AG04450 (cell line): Measurements from ENCODE around the gene FAM219A. TPM values are rescaled to one million over a fixed set of nuclear protein-coding genes. Genes with fewer than 3 reads are reported as not detected.

ENCODE experiments used
- CTCF ChIA-PET: fragments of 300-600, 350-600 bp; formaldehyde crosslinking; extraction: SDS; loops from one replicate; lab custom pipeline; 2022; ENCODE audit warnings: antibody characterized with exemption, inconsistent platforms; lab: Charles Lee
- POLR2A ChIA-PET: fragments of 350-600 bp; formaldehyde crosslinking; extraction: SDS; loops from one replicate; lab custom pipeline; 2021; ENCODE audit warnings: antibody characterized with exemption, inconsistent platforms; lab: Yijun Ruan, JAX
- DNase-seq: peaks from one replicate; pipeline ENCODE4 v3.0.0-alpha.2; 2011; ENCODE audit warnings: low read depth, low spot score
- H3K27ac ChIP-seq: one replicate; pipeline ENCODE4 v1.5.1; 2012; ENCODE audit warnings: low read depth, low read length, control low read depth
- H3K27me3 ChIP-seq: one replicate; pipeline ENCODE4 v1.6.0; 2012; ENCODE audit warnings: low read length; ENCODE audit not compliant: control insufficient read depth, insufficient read depth
- H3K4me3 ChIP-seq: 2 replicates; pipeline ENCODE4 v1.5.1; 2011; ENCODE audit warnings: mild to moderate bottlenecking, low read depth, low read length, control low read depth
- H3K9me3 ChIP-seq: 2 replicates; pipeline ENCODE4 v1.5.1; 2012; ENCODE audit warnings: low read length; ENCODE audit not compliant: control insufficient read depth, insufficient read depth
- CTCF ChIP-seq: IDR thresholded peaks from 2 replicates; pipeline ENCODE4 v1.5.1; 2011; ENCODE audit warnings: low read depth, low read length, control low read depth, inconsistent platforms
- polyA plus RNA-seq: library from polyadenylated mRNA; depleted of rRNA; stranded (reverse); fragments of >200 nt; gene quantifications from 2 replicates; pipeline ENCODE4 v1.2.3, GENCODE V29; 2011

Gene FAM219A
- polyA plus RNA-seq, 1 experiment: 8.0 TPM

DNA sequence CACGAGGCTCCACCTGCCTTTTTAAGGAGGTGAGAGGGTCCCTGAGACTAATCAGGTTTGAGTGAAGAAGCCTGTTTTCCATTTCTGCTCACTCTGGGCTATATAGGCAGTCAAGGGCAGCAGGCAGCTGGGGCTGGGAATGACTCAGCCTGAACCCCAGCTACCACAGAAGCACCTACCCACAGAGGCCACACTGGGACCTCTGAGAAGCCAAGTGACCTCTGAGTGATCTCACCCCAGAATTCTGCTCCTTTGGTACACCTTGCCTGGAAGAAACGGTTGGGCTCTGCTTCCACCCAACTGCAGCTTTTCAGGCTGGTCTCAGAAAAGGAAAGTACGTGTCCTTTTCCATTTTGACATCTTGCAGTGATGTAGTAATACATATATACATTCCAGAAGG lies 6.8 kb downstream of the FAM219A start:
- CTCF ChIA-PET: interaction anchor here (2.0 kb wide), 1 partner anchor 48 kb away, joined by 7 read pairs; no protein-coding TSS in a partner anchor

GRCh38 chr9:34451135-34451534 lies 7.2 kb downstream of the FAM219A start:
- H3K27me3 ChIP-seq: no peaks in the 10 kb centered on the region
- ChIA-PET CTCF (interaction anchor here (2.0 to 3.2 kb wide), 2 partner anchors 47 to 50 kb away, joined by 7 to 13 read pairs; no protein-coding TSS in a partner anchor), POLR2A (no interaction called here)
- H3K4me3 ChIP-seq: no peak overlapping the region
- no peak for TF ChIP-seq CTCF
- no peaks in the 10 kb centered on the region for H3K9me3 ChIP-seq
- H3K27ac ChIP-seq: no peak overlapping the region
- no peak for DNase-seq

More for the DNA sequence above, 6.8 kb downstream of the FAM219A start:
- H3K27me3 ChIP-seq: no peaks in the 10 kb centered on the region
- H3K27ac ChIP-seq: no peak overlapping the region
- no peaks in the 10 kb centered on the region for H3K9me3 ChIP-seq
- TF ChIP-seq CTCF: no peak
- POLR2A ChIA-PET: no interaction called here
- DNase-seq: no peak
- H3K4me3 ChIP-seq: no peak overlapping the region

GRCh38 chr9:34450644-34451043 lies 7.7 kb downstream of the FAM219A start:
- no peak for TF ChIP-seq CTCF
- Histone ChIP-seq H3K4me3 (no peak overlapping the region), H3K9me3 (no peaks in the 10 kb centered on the region), H3K27ac (no peak overlapping the region), H3K27me3 (no peaks in the 10 kb centered on the region)
- ChIA-PET POLR2A (no interaction called here), CTCF (interaction anchor here (2.0 to 3.2 kb wide), 2 partner anchors 47 to 50 kb away, joined by 7 to 13 read pairs; no protein-coding TSS in a partner anchor)
- no peak for DNase-seq

DNA sequence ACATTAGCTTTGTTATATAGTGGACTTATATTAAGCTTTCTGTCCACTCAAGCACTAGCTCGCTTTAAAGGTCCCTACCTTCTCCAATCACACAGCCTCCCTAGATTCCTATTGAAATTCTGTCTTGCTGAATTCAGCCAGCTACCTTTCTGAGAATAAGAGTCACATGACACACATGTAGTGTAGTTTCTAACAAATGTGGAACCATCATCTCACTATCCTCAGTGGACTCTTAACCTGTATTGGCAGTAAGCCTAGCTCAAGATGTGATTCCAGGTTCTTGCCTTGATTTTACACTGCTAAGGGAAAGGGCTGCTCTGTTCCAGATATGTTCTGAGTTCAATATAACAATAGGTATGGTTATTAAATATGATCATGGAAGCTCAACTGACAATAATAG lies 11.4 kb downstream of the FAM219A start:
- ChIA-PET POLR2A (interaction anchor here (1.0 kb wide), 1 partner anchor 12 kb away, joined by 3 read pairs; the partner anchor contains the start of genes DNAI1 and FAM219A), CTCF (interaction anchor here (0.9 to 6.4 kb wide), 6 partner anchors 11 to 157 kb away, joined by 4 to 44 read pairs (median 8); no protein-coding TSS in a partner anchor)
- no peak for TF ChIP-seq CTCF
- no peak overlapping the region for H3K27ac ChIP-seq
- DNase-seq: no peak
- no peaks in the 10 kb centered on the region for H3K9me3 ChIP-seq
- H3K4me3 ChIP-seq: no peak overlapping the region
- H3K27me3 ChIP-seq: no peaks in the 10 kb centered on the region

- H3K9me3 ChIP-seq: no peaks in the 10 kb centered on the region
- H3K27me3 ChIP-seq: no peaks in the 10 kb centered on the region
- no peak for TF ChIP-seq CTCF
- DNase-seq: no peak
- H3K27ac ChIP-seq: no peak overlapping the region
- POLR2A ChIA-PET: interaction anchor here (1.0 kb wide), 1 partner anchor 12 kb away, joined by 3 read pairs; the partner anchor contains the start of genes DNAI1 and FAM219A
- no peak overlapping the region for H3K4me3 ChIP-seq
- CTCF ChIA-PET: interaction anchor here (0.7 to 6.4 kb wide), 7 partner anchors 10 to 157 kb away, joined by 3 to 44 read pairs (median 7); no protein-coding TSS in a partner anchor
Observed at GRCh38 chr9:34446468-34446891, 11.9 kb downstream of the FAM219A start.
